Neural cell (in vitro differentiated cells): Measurements from ENCODE around the gene KIRREL2.
A peak's percentile ranks its signal among the peaks of the same experiment; 100 is the strongest.

Experiments used
- CTCF ChIP-seq: fragments of 450-650 bp; IDR thresholded peaks from 2 replicates; pipeline ENCODE4 v1.5.1; 2014; ENCODE audit warnings: antibody characterized with exemption, mild to moderate bottlenecking, moderate library complexity; ENCODE audit not compliant: poor library complexity, severe bottlenecking
- EP300 ChIP-seq: fragments of 450-650 bp; conservative IDR thresholded peaks from 2 replicates; pipeline ENCODE4 v1.6.1; 2014; ENCODE audit warnings: antibody characterized with exemption, mild to moderate bottlenecking, moderate library complexity; ENCODE audit not compliant: poor library complexity, severe bottlenecking
- EZH2 ChIP-seq: fragments of 200-600, 300-800 bp; shearing (Covaris generic), sonication (generic); IDR thresholded peaks from 2 replicates; pipeline ENCODE4 v1.6.1; 2014; ENCODE audit warnings: antibody characterized with exemption, low read length, borderline replicate concordance, mild to moderate bottlenecking; ENCODE audit not compliant: insufficient read depth, poor library complexity, severe bottlenecking
- MXI1 ChIP-seq: fragments of 450-650 bp; conservative IDR thresholded peaks from 2 replicates; pipeline ENCODE4 v1.6.1; 2014; ENCODE audit warnings: antibody characterized with exemption, mild to moderate bottlenecking; ENCODE audit not compliant: poor library complexity, severe bottlenecking
- POLR2AphosphoS5 ChIP-seq: IDR thresholded peaks from 2 replicates; pipeline ENCODE4 v1.6.1; 2012
- RAD21 ChIP-seq: fragments of 450-650 bp; conservative IDR thresholded peaks from 2 replicates; pipeline ENCODE4 v1.6.1; 2014; ENCODE audit warnings: antibody characterized with exemption, mild to moderate bottlenecking, moderate library complexity
- REST ChIP-seq: IDR thresholded peaks from 2 replicates; pipeline ENCODE4 v1.6.1; 2012; ENCODE audit warnings: borderline replicate concordance
- SMC3 ChIP-seq: fragments of 450-650 bp; conservative IDR thresholded peaks from 2 replicates; pipeline ENCODE4 v1.6.1; 2014; ENCODE audit warnings: antibody characterized with exemption, mild to moderate bottlenecking, moderate library complexity; ENCODE audit not compliant: poor library complexity
- TAF1 ChIP-seq: IDR thresholded peaks from 2 replicates; pipeline ENCODE4 v1.6.1; 2012; ENCODE audit warnings: low read depth

- TF ChIP-seq CTCF, result no peak
- peak; percentile 19 for TF ChIP-seq EZH2
- no peak for TF ChIP-seq POLR2AphosphoS5
- no peak for TF ChIP-seq MXI1
- no peak for TF ChIP-seq REST
- TF ChIP-seq EP300, result no peak
- TF ChIP-seq RAD21, result no peak
- TF ChIP-seq SMC3, result no peak
- TF ChIP-seq TAF1, result no peak
These were observed 10.6 kb upstream of the KIRREL2 start for GRCh38 chr19:35846038-35846668.
